A549 (cell line): Measurements from ENCODE around the gene CLCN7. TPM values are rescaled to one million over a fixed set of nuclear protein-coding genes. Genes with fewer than 3 reads are reported as not detected.

Experiments used
- ATAC-seq, 2 experiments: fragments of 200-7000 bp in 1 of 2; fragments of >200 bp in 1 of 2; cut with Nextera tagmentation in 1 of 2; cut with Tn5 transposase in 1 of 2; 3 replicates each; pipeline versions ENCODE4 v1.8.0 to v1.9.1; 2018 to 2020; ENCODE audit warnings: mild to moderate bottlenecking in 1 of 2, moderate library complexity in 1 of 2
- CTCF ChIA-PET: fragments of 300-600 bp; sonication (Branson Sonifier 250); formaldehyde crosslinking; extraction: SDS; loops from one replicate; lab custom pipeline; 2021; ENCODE audit warnings: antibody characterized with exemption, inconsistent platforms; lab: Yijun Ruan, JAX
- POLR2A ChIA-PET: fragments of 350-600 bp; formaldehyde crosslinking; extraction: SDS; loops from one replicate; lab custom pipeline; 2021; ENCODE audit warnings: antibody characterized with exemption, inconsistent platforms; lab: Yijun Ruan, JAX
- DNase-seq, 2 experiments: peaks; one replicate each; pipeline versions ENCODE4 v3.0.0 to v3.0.0-alpha.2; 2011 to 2016; ENCODE audit warnings: low read depth in 1 of 2, low spot score in 1 of 2
- FAIRE-seq: peaks from 2 replicates; lab custom pipeline; 2011; peaks lifted over from hg19 to GRCh38; lab: Jason Lieb, UNC
- H3K27ac ChIP-seq, 2 experiments: fragments of >200 bp; sonication (Bioruptor Twin); formaldehyde crosslinking; 3 replicates each; pipeline ENCODE4 v1.5.1; 2016 to 2017
- H3K4me1 ChIP-seq: fragments of >200 bp; sonication (Bioruptor Twin); formaldehyde crosslinking; 3 replicates; pipeline ENCODE4 v1.6.1; 2016
- H3K4me2 ChIP-seq: fragments of >200 bp; sonication (Bioruptor Twin); formaldehyde crosslinking; 3 replicates; pipeline ENCODE4 v1.6.1; 2016
- H3K4me3 ChIP-seq: fragments of >200 bp; sonication (Bioruptor Twin); formaldehyde crosslinking; 3 replicates; pipeline ENCODE4 v1.5.1; 2016
- H3K9me3 ChIP-seq: fragments of >200 bp; sonication (Bioruptor Twin); formaldehyde crosslinking; 3 replicates; pipeline ENCODE4 v1.6.1; 2016
- CEBPB ChIP-seq, 2 experiments: fragments of >200 bp in 1 of 2; sonication (Bioruptor Twin) in 1 of 2; formaldehyde crosslinking in 1 of 2; IDR thresholded peaks; 2 replicates each; pipeline ENCODE4 v1.6.1; 2012 to 2016
- CHD2 ChIP-seq: fragments of 150-350 bp; IDR thresholded peaks from 2 replicates; pipeline ENCODE4 v1.6.1; 2014; ENCODE audit warnings: low read length; ENCODE audit not compliant: partially characterized antibody
- CHD4 ChIP-seq: fragments of 200-600 bp; sonication (generic); IDR thresholded peaks from 2 replicates; pipeline ENCODE4 v1.6.1; 2016; ENCODE audit warnings: antibody characterized with exemption, mild to moderate bottlenecking, borderline replicate concordance
- EHMT2 ChIP-seq: fragments of 200-600 bp; sonication (generic); IDR thresholded peaks from 2 replicates; pipeline ENCODE4 v1.6.1; 2016; ENCODE audit warnings: antibody characterized with exemption, low read depth, mild to moderate bottlenecking, moderate library complexity
- EP300 ChIP-seq, 2 experiments: fragments of >200 bp; sonication (Bioruptor Twin); formaldehyde crosslinking; IDR thresholded peaks; 2 replicates in 1 of 2; 3 replicates in 1 of 2; pipeline ENCODE4 v1.6.1; 2016 to 2017
- FOXS1 ChIP-seq: fragments of 250-450 bp; sonication (Bioruptor Pico); IDR thresholded peaks from 2 replicates; pipeline ENCODE4 v1.5.0; 2020; ENCODE audit warnings: mild to moderate bottlenecking, moderate library complexity
- HDAC2 ChIP-seq: fragments of 200-600 bp; sonication (generic); IDR thresholded peaks from 2 replicates; pipeline ENCODE4 v1.6.1; 2016
- HOXB5 ChIP-seq: fragments of 250-450 bp; sonication (Bioruptor Pico); IDR thresholded peaks from 2 replicates; pipeline ENCODE4 v1.5.0; 2020; ENCODE audit warnings: mild to moderate bottlenecking, moderate library complexity
- JUN ChIP-seq, 2 experiments: fragments of >200 bp; sonication (Bioruptor Twin); formaldehyde crosslinking; IDR thresholded peaks; 2 replicates in 1 of 2; 3 replicates in 1 of 2; pipeline ENCODE4 v1.6.1; 2016 to 2017
- KDM1A ChIP-seq: fragments of 200-600 bp; sonication (generic); IDR thresholded peaks from 2 replicates; pipeline ENCODE4 v1.6.1; 2016; ENCODE audit warnings: low read depth, mild to moderate bottlenecking
- KDM5A ChIP-seq: fragments of 200-600 bp; sonication (generic); IDR thresholded peaks from 2 replicates; pipeline ENCODE4 v1.6.1; 2016; ENCODE audit warnings: antibody characterized with exemption, mild to moderate bottlenecking
- MAFK ChIP-seq: fragments of 450-650 bp; IDR thresholded peaks from 2 replicates; pipeline ENCODE4 v1.6.1; 2014; ENCODE audit not compliant: partially characterized antibody
- MAX ChIP-seq: IDR thresholded peaks from 2 replicates; pipeline ENCODE4 v1.6.1; 2012
- MAZ ChIP-seq: fragments of 150-350 bp; IDR thresholded peaks from 2 replicates; pipeline ENCODE4 v1.6.1; 2014; ENCODE audit warnings: antibody characterized with exemption, low read depth, low read length, borderline replicate concordance
- MYC ChIP-seq: IDR thresholded peaks from 2 replicates; pipeline ENCODE4 v1.6.1; 2012; ENCODE audit warnings: mild to moderate bottlenecking, inconsistent platforms, low read length, improper control_type of control experiment, borderline replicate concordance
- NFE2L2 ChIP-seq: fragments of 150-350 bp; conservative IDR thresholded peaks from 2 replicates; pipeline ENCODE4 v1.6.1; 2014; ENCODE audit warnings: low read length
- PBX3 ChIP-seq: IDR thresholded peaks from 2 replicates; pipeline ENCODE4 v1.6.1; 2012
- POLR2A ChIP-seq: IDR thresholded peaks from 2 replicates; pipeline ENCODE4 v1.6.1; 2012; ENCODE audit warnings: mild to moderate bottlenecking, low read length
- RCOR1 ChIP-seq: fragments of 150-350 bp; IDR thresholded peaks from 2 replicates; pipeline ENCODE4 v1.6.1; 2014; ENCODE audit warnings: antibody characterized with exemption, low read length, low read depth
- SMC3 ChIP-seq: fragments of >200 bp; sonication (Bioruptor Twin); formaldehyde crosslinking; IDR thresholded peaks from 3 replicates; pipeline ENCODE4 v1.6.1; 2018; ENCODE audit warnings: inconsistent platforms
- TFCP2L1 ChIP-seq: fragments of 250-450 bp; sonication (Bioruptor Pico); IDR thresholded peaks from 2 replicates; pipeline ENCODE4 v1.5.0; 2021; ENCODE audit warnings: mild to moderate bottlenecking
- ZFP36 ChIP-seq: fragments of 450-650 bp; IDR thresholded peaks from 2 replicates; pipeline ENCODE4 v1.6.1; 2014; ENCODE audit warnings: borderline replicate concordance; ENCODE audit not compliant: partially characterized antibody
- ZNF302 ChIP-seq: fragments of 250-450 bp; sonication (Bioruptor Pico); IDR thresholded peaks from 2 replicates; pipeline ENCODE4 v1.9.0; 2021; ENCODE audit warnings: inconsistent platforms, mild to moderate bottlenecking, moderate library complexity
- ZSCAN20 ChIP-seq: fragments of 250-450 bp; sonication (Bioruptor Pico); IDR thresholded peaks from 2 replicates; pipeline ENCODE4 v1.8.0; 2022; ENCODE audit warnings: mild to moderate bottlenecking, moderate library complexity
- WGBS: methylation state at CpG from one replicate; pipeline ENCODE4 v1.1.6; 2017; ENCODE audit errors: missing lambda C conversion rate; 5-methylcytosine and 5-hydroxymethylcytosine counted together
- polyA plus RNA-seq, 4 experiments: library from polyadenylated mRNA; depleted of rRNA in 3 of 4; stranded (reverse); fragments of >200 nt; fragmentation: RNase III in 1 of 4; extraction: RNeasy Plus Mini Kit Qiagen cat#74134 plus additional on column Dnase treatment in 1 of 4; gene quantifications; 2 replicates in 3 of 4; 3 replicates in 1 of 4; pipeline ENCODE4 v1.2.3, GENCODE V29; 2011 to 2017
- TF ChIP-seq, protein P1 (sequence below): fragments of 250-450 bp; sonication (Bioruptor Pico); IDR thresholded peaks from 2 replicates; pipeline ENCODE4 v1.5.0; 2021; ENCODE audit warnings: mild to moderate bottlenecking, moderate library complexity, borderline replicate concordance
- TF ChIP-seq, protein P2 (sequence below): fragments of 150-350 bp; IDR thresholded peaks from 2 replicates; pipeline ENCODE4 v1.6.1; 2014; ENCODE audit warnings: low read depth, mild to moderate bottlenecking, low read length
- TF ChIP-seq, protein P3 (sequence below): fragments of 450-650 bp; IDR thresholded peaks from 2 replicates; pipeline ENCODE4 v1.6.1; 2014; ENCODE audit warnings: antibody characterized with exemption
- TF ChIP-seq, protein P4 (sequence below): fragments of >200 bp; sonication (Bioruptor Twin); formaldehyde crosslinking; IDR thresholded peaks from 3 replicates; pipeline ENCODE4 v1.5.1; 2016

Gene CLCN7
- polyA plus RNA-seq, 2 of the 4 experiments (the other 2 are of a cell fraction) = 17.2 to 69.7 TPM

GRCh38 chr16:1456951-1457350, 17.9 kb downstream of the CLCN7 start:
- CTCF ChIA-PET = no interaction called here
- ATAC-seq (no peak), DNase-seq (no peak)
- no peak overlapping the region for H3K4me2 ChIP-seq
- no peaks in the 10 kb centered on the region for H3K9me3 ChIP-seq
- TF ChIP-seq CEBPB (IDR thresholded peaks at IDR 0.05) = no peak
- TF ChIP-seq, protein P1, sequence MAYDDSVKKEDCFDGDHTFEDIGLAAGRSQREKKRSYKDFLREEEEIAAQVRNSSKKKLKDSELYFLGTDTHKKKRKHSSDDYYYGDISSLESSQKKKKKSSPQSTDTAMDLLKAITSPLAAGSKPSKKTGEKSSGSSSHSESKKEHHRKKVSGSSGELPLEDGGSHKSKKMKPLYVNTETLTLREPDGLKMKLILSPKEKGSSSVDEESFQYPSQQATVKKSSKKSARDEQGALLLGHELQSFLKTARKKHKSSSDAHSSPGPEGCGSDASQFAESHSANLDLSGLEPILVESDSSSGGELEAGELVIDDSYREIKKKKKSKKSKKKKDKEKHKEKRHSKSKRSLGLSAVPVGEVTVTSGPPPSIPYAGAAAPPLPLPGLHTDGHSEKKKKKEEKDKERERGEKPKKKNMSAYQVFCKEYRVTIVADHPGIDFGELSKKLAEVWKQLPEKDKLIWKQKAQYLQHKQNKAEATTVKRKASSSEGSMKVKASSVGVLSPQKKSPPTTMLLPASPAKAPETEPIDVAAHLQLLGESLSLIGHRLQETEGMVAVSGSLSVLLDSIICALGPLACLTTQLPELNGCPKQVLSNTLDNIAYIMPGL (CRISPR knock-in tag) = no peak
- TF ChIP-seq RCOR1 = no peak
- no peak for TF ChIP-seq KDM5A
- no peak for TF ChIP-seq CHD2
- no peak for TF ChIP-seq KDM1A
- TF ChIP-seq MAZ = no peak
- no peak for TF ChIP-seq FOXS1 (CRISPR knock-in tag)
- TF ChIP-seq TFCP2L1 (CRISPR knock-in tag) = no peak
- TF ChIP-seq ZFP36 = no peak
- no peak for TF ChIP-seq POLR2A
- TF ChIP-seq MYC = no peak
- TF ChIP-seq HOXB5 (CRISPR knock-in tag) = no peak
- no peak for TF ChIP-seq MAFK
- TF ChIP-seq, protein P2, sequence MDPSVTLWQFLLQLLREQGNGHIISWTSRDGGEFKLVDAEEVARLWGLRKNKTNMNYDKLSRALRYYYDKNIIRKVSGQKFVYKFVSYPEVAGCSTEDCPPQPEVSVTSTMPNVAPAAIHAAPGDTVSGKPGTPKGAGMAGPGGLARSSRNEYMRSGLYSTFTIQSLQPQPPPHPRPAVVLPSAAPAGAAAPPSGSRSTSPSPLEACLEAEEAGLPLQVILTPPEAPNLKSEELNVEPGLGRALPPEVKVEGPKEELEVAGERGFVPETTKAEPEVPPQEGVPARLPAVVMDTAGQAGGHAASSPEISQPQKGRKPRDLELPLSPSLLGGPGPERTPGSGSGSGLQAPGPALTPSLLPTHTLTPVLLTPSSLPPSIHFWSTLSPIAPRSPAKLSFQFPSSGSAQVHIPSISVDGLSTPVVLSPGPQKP = no peak
- no peak for TF ChIP-seq EHMT2
- no peak for TF ChIP-seq JUN (IDR thresholded peaks at IDR 0.05)
- TF ChIP-seq EP300 (IDR thresholded peaks at IDR 0.05) = no peak
- TF ChIP-seq, all 56 proteins: peak for 0
- Histone ChIP-seq H3K27ac (no peak overlapping the region), H3K4me3 (no peak overlapping the region), H3K4me1 (no peaks in the 10 kb centered on the region)
- WGBS = 89% methylated on average over 13 of the region's 16 CpGs
- POLR2A ChIA-PET = no interaction called here
- no peak for FAIRE-seq

- FAIRE-seq = no peak
- no peak overlapping the region for H3K27ac ChIP-seq
- DNase-seq = no peak
- H3K4me3 ChIP-seq = no peak overlapping the region
- no peak for ATAC-seq
- TF ChIP-seq TFCP2L1 (CRISPR knock-in tag) (no peak), FOXS1 (CRISPR knock-in tag) (no peak), ZSCAN20 (CRISPR knock-in tag) (no peak), ZNF302 (CRISPR knock-in tag) (no peak), PBX3 (no peak), EHMT2 (no peak), SMC3 (no peak), HDAC2 (no peak), NFE2L2 (no peak), MAX (no peak), JUN (IDR thresholded peaks at IDR 0.05) (no peak), CHD4 (no peak), KDM1A (no peak)
- TF ChIP-seq, protein P3, sequence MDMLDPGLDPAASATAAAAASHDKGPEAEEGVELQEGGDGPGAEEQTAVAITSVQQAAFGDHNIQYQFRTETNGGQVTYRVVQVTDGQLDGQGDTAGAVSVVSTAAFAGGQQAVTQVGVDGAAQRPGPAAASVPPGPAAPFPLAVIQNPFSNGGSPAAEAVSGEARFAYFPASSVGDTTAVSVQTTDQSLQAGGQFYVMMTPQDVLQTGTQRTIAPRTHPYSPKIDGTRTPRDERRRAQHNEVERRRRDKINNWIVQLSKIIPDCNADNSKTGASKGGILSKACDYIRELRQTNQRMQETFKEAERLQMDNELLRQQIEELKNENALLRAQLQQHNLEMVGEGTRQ = no peak
- TF ChIP-seq, protein P4, sequence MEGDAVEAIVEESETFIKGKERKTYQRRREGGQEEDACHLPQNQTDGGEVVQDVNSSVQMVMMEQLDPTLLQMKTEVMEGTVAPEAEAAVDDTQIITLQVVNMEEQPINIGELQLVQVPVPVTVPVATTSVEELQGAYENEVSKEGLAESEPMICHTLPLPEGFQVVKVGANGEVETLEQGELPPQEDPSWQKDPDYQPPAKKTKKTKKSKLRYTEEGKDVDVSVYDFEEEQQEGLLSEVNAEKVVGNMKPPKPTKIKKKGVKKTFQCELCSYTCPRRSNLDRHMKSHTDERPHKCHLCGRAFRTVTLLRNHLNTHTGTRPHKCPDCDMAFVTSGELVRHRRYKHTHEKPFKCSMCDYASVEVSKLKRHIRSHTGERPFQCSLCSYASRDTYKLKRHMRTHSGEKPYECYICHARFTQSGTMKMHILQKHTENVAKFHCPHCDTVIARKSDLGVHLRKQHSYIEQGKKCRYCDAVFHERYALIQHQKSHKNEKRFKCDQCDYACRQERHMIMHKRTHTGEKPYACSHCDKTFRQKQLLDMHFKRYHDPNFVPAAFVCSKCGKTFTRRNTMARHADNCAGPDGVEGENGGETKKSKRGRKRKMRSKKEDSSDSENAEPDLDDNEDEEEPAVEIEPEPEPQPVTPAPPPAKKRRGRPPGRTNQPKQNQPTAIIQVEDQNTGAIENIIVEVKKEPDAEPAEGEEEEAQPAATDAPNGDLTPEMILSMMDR = no peak
- TF ChIP-seq, all 56 proteins: peak for 0
- Histone ChIP-seq H3K4me2 (no peak overlapping the region), H3K9me3 (no peaks in the 10 kb centered on the region), H3K4me1 (no peaks in the 10 kb centered on the region)
- whole genome bisulfite sequencing = 93% methylated on average over 32 of the region's 41 CpGs
- POLR2A ChIA-PET = no interaction called here
- CTCF ChIA-PET = interaction anchor here (0.8 to 1.7 kb wide), 4 partner anchors 12 to 27 kb away, joined by 3 to 5 read pairs (median 4); partner anchors contain the start of gene CCDC154
These were observed 19.3 kb downstream of the CLCN7 start for GRCh38 chr16:1455190-1456171.
